ENCODE measurements around the gene TMEM178A.

GRCh38 chr2:39673018-39673417 lies 7.3 kb downstream of the TMEM178A start:
- TF ChIP-seq EZH2 (IDR thresholded peaks at IDR 0.05; ENCODE audit: borderline replicate concordance, insufficient read depth, low read length, poor library complexity, severe bottlenecking) (no peak), CTCF (IDR thresholded peaks at IDR 0.05; ENCODE audit: poor library complexity, severe bottlenecking) (no peak), POLR2AphosphoS5 (IDR thresholded peaks at IDR 0.05) (no peak), EP300 (conservative IDR thresholded peaks at IDR 0.05; ENCODE audit: poor library complexity, severe bottlenecking) (no peak), RAD21 (conservative IDR thresholded peaks at IDR 0.05) (no peak), TAF1 (IDR thresholded peaks at IDR 0.05; ENCODE audit: low read depth) (no peak), REST (IDR thresholded peaks at IDR 0.05; ENCODE audit: borderline replicate concordance) (no peak), MXI1 (conservative IDR thresholded peaks at IDR 0.05; ENCODE audit: poor library complexity, severe bottlenecking) (no peak), SMC3 (conservative IDR thresholded peaks at IDR 0.05; ENCODE audit: poor library complexity) (no peak)
